HAP-1 (cell line): Measurements from ENCODE around the gene CTBP2.

ENCODE experiments used
- DNase-seq, 2 experiments: peaks; one replicate each; pipeline ENCODE4 v3.0.0-alpha.2; 2016 to 2020; ENCODE audit warnings: low spot score in 2 of 2
- H3K27me3 ChIP-seq: fragments of 250-450 bp; sonication (Bioruptor Pico); 2 replicates; pipeline ENCODE4 v1.5.1; 2020; ENCODE audit warnings: low read depth, mild to moderate bottlenecking, moderate library complexity
- H3K36me3 ChIP-seq: fragments of 250-450 bp; sonication (Bioruptor Pico); replicated peaks from 2 replicates; pipeline ENCODE4 v1.5.1; 2020; ENCODE audit warnings: mild to moderate bottlenecking
- H3K4me1 ChIP-seq: fragments of 250-450 bp; sonication (Bioruptor Pico); 2 replicates; pipeline ENCODE4 v1.5.1; 2020; ENCODE audit warnings: mild to moderate bottlenecking
- H3K4me3 ChIP-seq: fragments of 250-450 bp; sonication (Bioruptor Pico); 2 replicates; pipeline ENCODE4 v1.5.1; 2020; ENCODE audit warnings: mild to moderate bottlenecking, moderate library complexity
- H3K9me3 ChIP-seq: fragments of 250-450 bp; sonication (Bioruptor Pico); 2 replicates; pipeline ENCODE4 v1.5.1; 2020; ENCODE audit warnings: mild to moderate bottlenecking, moderate library complexity
- in situ Hi-C: fragments of 300-500 bp; cut with MboI; formaldehyde crosslinking; loops from 3 replicates; pipeline ENCODE4 v1.14.3; 2020; ENCODE audit warnings: low sequenced_read_pairs, inconsistent platforms, mixed read lengths

CTBP2 gene

GRCh38 chr10:125103924-125104323, 56.4 kb downstream of the CTBP2 start:
- Histone ChIP-seq H3K36me3 (peaks cover 34% of the 10 kb centered on the region), H3K4me3 (no peak overlapping the region), H3K4me1 (no peaks in the 10 kb centered on the region; the same call in 1 of the 2 replicates), H3K27me3 (no peaks in the 10 kb centered on the region), H3K9me3 (no peaks in the 10 kb centered on the region)
- in situ Hi-C loops, result no loop called here
- no peak for DNase-seq

GRCh38 chr10:125103466-125103865, 56.9 kb downstream of the CTBP2 start:
- Histone ChIP-seq H3K36me3 (peaks cover 30% of the 10 kb centered on the region), H3K4me1 (no peaks in the 10 kb centered on the region; the same call in 1 of the 2 replicates), H3K4me3 (no peak overlapping the region), H3K9me3 (no peaks in the 10 kb centered on the region), H3K27me3 (no peaks in the 10 kb centered on the region)
- no peak for DNase-seq
- in situ Hi-C loops, result no loop called here

GRCh38 chr10:125102821-125103220, 57.5 kb downstream of the CTBP2 start:
- in situ Hi-C loops, result no loop called here
- no peaks in the 10 kb centered on the region; the same call in 1 of the 2 replicates for H3K4me1 ChIP-seq
- H3K9me3 ChIP-seq, result no peaks in the 10 kb centered on the region
- no peak for DNase-seq
- peaks cover 24% of the 10 kb centered on the region for H3K36me3 ChIP-seq
- no peaks in the 10 kb centered on the region for H3K27me3 ChIP-seq
- no peak overlapping the region for H3K4me3 ChIP-seq

GRCh38 chr10:125102246-125102645, 58.1 kb downstream of the CTBP2 start:
- Histone ChIP-seq H3K4me3 (no peak overlapping the region), H3K4me1 (no peaks in the 10 kb centered on the region; the same call in 1 of the 2 replicates), H3K27me3 (no peaks in the 10 kb centered on the region), H3K36me3 (peaks cover 18% of the 10 kb centered on the region; the same call in 1 of the 2 replicates), H3K9me3 (no peaks in the 10 kb centered on the region)
- no peak for DNase-seq
- in situ Hi-C loops, result no loop called here

- DNase-seq, result no peak
- H3K36me3 ChIP-seq, result peaks cover 13% of the 10 kb centered on the region; the same call in 1 of the 2 replicates
- no peak overlapping the region for H3K4me3 ChIP-seq
- H3K27me3 ChIP-seq, result no peaks in the 10 kb centered on the region
- no peaks in the 10 kb centered on the region; the same call in 1 of the 2 replicates for H3K4me1 ChIP-seq
- in situ Hi-C loops, result no loop called here
- no peaks in the 10 kb centered on the region for H3K9me3 ChIP-seq
Measured at GRCh38 chr10:125101581-125101980, 58.8 kb downstream of the CTBP2 start.

- no peak for DNase-seq
- Histone ChIP-seq H3K27me3 (no peaks in the 10 kb centered on the region), H3K4me3 (no peak overlapping the region), H3K9me3 (no peaks in the 10 kb centered on the region), H3K36me3 (peaks cover 9% of the 10 kb centered on the region; the same call in 1 of the 2 replicates), H3K4me1 (no peaks in the 10 kb centered on the region; the same call in 1 of the 2 replicates)
- in situ Hi-C loops, result no loop called here
Measured at GRCh38 chr10:125101049-125101448, 59.3 kb downstream of the CTBP2 start.

GRCh38 chr10:125097409-125098070, 62.8 kb downstream of the CTBP2 start:
- Histone ChIP-seq H3K9me3 (no peaks in the 10 kb centered on the region), H3K27me3 (no peaks in the 10 kb centered on the region), H3K4me3 (no peak overlapping the region), H3K36me3 (peaks cover 7% of the 10 kb centered on the region; the same call in 1 of the 2 replicates), H3K4me1 (no peaks in the 10 kb centered on the region; the same call in 1 of the 2 replicates)
- in situ Hi-C loops, result no loop called here
- DNase-seq, result no peak

- Histone ChIP-seq H3K4me1 (no peaks in the 10 kb centered on the region; the same call in 1 of the 2 replicates), H3K36me3 (peaks cover 2% of the 10 kb centered on the region; the same call in 1 of the 2 replicates), H3K4me3 (no peak overlapping the region), H3K9me3 (no peaks in the 10 kb centered on the region), H3K27me3 (no peaks in the 10 kb centered on the region)
- in situ Hi-C loops, result no loop called here
- DNase-seq, result no peak
Measured at GRCh38 chr10:125096975-125097374, 63.4 kb downstream of the CTBP2 start.

- DNase-seq, result no peak
- H3K36me3 ChIP-seq, result no peaks in the 10 kb centered on the region; the same call in 1 of the 2 replicates
- H3K4me1 ChIP-seq, result no peaks in the 10 kb centered on the region; the same call in 1 of the 2 replicates
- in situ Hi-C loops, result no loop called here
- no peaks in the 10 kb centered on the region for H3K9me3 ChIP-seq
- no peak overlapping the region for H3K4me3 ChIP-seq
- no peaks in the 10 kb centered on the region for H3K27me3 ChIP-seq
Measured at GRCh38 chr10:125096371-125096770, 64.0 kb downstream of the CTBP2 start.

GRCh38 chr10:125095776-125096175, 64.6 kb downstream of the CTBP2 start:
- no peaks in the 10 kb centered on the region for H3K27me3 ChIP-seq
- H3K9me3 ChIP-seq, result no peaks in the 10 kb centered on the region
- in situ Hi-C loops, result no loop called here
- no peaks in the 10 kb centered on the region; the same call in 1 of the 2 replicates for H3K4me1 ChIP-seq
- no peaks in the 10 kb centered on the region; the same call in 1 of the 2 replicates for H3K36me3 ChIP-seq
- no peak for DNase-seq
- no peak overlapping the region for H3K4me3 ChIP-seq

- DNase-seq, result no peak
- Histone ChIP-seq H3K9me3 (no peaks in the 10 kb centered on the region), H3K27me3 (no peaks in the 10 kb centered on the region), H3K36me3 (no peaks in the 10 kb centered on the region; the same call in 1 of the 2 replicates), H3K4me1 (no peaks in the 10 kb centered on the region), H3K4me3 (no peak overlapping the region)
- in situ Hi-C loops, result no loop called here
Measured at GRCh38 chr10:125095228-125095627, 65.1 kb downstream of the CTBP2 start.

GRCh38 chr10:125094806-125095205, 65.6 kb downstream of the CTBP2 start:
- Histone ChIP-seq H3K9me3 (no peaks in the 10 kb centered on the region), H3K36me3 (no peaks in the 10 kb centered on the region; the same call in 1 of the 2 replicates), H3K27me3 (no peaks in the 10 kb centered on the region), H3K4me3 (no peak overlapping the region), H3K4me1 (no peaks in the 10 kb centered on the region)
- no peak for DNase-seq
- in situ Hi-C loops, result no loop called here

- no peak overlapping the region for H3K4me3 ChIP-seq
- no peaks in the 10 kb centered on the region for H3K27me3 ChIP-seq
Measured at GRCh38 chr10:125093974-125094705, 66.2 kb downstream of the CTBP2 start.

More at GRCh38 chr10:125093974-125094705, 66.2 kb downstream of the CTBP2 start:
- DNase-seq, result no peak
- H3K4me1 ChIP-seq, result no peaks in the 10 kb centered on the region
- in situ Hi-C loops, result no loop called here
- no peaks in the 10 kb centered on the region; the same call in 1 of the 2 replicates for H3K36me3 ChIP-seq
- no peaks in the 10 kb centered on the region for H3K9me3 ChIP-seq
